ENCODE measurements around the gene CCDC167.

GRCh38 chr6:37518116-37518515 lies 18.4 kb upstream of the CCDC167 start:
- no peak for TF ChIP-seq CTCF (IDR thresholded peaks at IDR 0.05)
- no peak for TF ChIP-seq POLR2A (IDR thresholded peaks at IDR 0.05)
